Pancreas (tissue), 10 donors: Measurements from ENCODE around the gene IPO4. TPM values are rescaled to one million over a fixed set of nuclear protein-coding genes. Genes with fewer than 3 reads are reported as not detected.
A peak's percentile ranks its signal among the peaks of the same experiment; 100 is the strongest.

Source experiments
- ATAC-seq, 4 donors: fragments of 200-7000 bp; cut with Tn5 transposase; one replicate each; pipeline versions ENCODE4 v1.8.0 to v1.9.1; 2020; ENCODE audit warnings: mild to moderate bottlenecking in 4 of 4, moderate library complexity in 4 of 4
- DNase-seq, 6 donors: peaks; one replicate each; pipeline ENCODE4 v3.0.0-alpha.2; 2020
- FAIRE-seq: peaks from 2 replicates; lab custom pipeline; 2012; peaks lifted over from hg19 to GRCh38; lab: Jason Lieb, UNC
- H3K27ac ChIP-seq, 4 donors: fragments of 200-600 bp; sonication (generic); 1 replicate in 3 of 4; 2 replicates in 1 of 4; pipeline versions ENCODE4 v1.5.0 to v1.8.0; 2020
- H3K27me3 ChIP-seq, 4 donors: fragments of 200-600 bp; one replicate each; pipeline ENCODE4 v1.8.0; 2021
- H3K36me3 ChIP-seq, 3 donors: fragments of 200-600 bp; sonication (generic) in 1 of 3; one replicate each; pipeline versions ENCODE4 v1.5.0 to v1.8.0; 2020 to 2021
- H3K4me1 ChIP-seq, 3 donors: fragments of 200-600 bp; one replicate each; pipeline ENCODE4 v1.8.0; 2021
- H3K4me3 ChIP-seq, 4 donors: fragments of 200-600 bp; sonication (generic) in 2 of 4; one replicate each; pipeline versions ENCODE4 v1.5.0 to v1.8.0; 2020 to 2021
- H3K9me3 ChIP-seq, 4 donors: fragments of 200-600 bp; one replicate each; pipeline ENCODE4 v1.8.0; 2021
- CTCF ChIP-seq, 4 donors: fragments of 200-600 bp; sonication (generic) in 3 of 4; IDR thresholded peaks; one replicate each; pipeline versions ENCODE4 v1.5.0 to v1.8.0; 2021; ENCODE audit warnings: antibody characterized with exemption in 4 of 4
- WGBS, 2 donors: extraction: QIAGEN DNeasy Blood & Tissue Kit; methylation state at CpG; one replicate each; pipeline ENCODE4 v1.1.7; 2013; 5-methylcytosine and 5-hydroxymethylcytosine counted together
- intact Hi-C, 3 donors: fragments of 100-400 bp; cut with DNase I; formaldehyde crosslinking; loops; one replicate each; pipeline versions ENCODE4 v1.11.1 to v1.14.2; 2022
- polyA plus RNA-seq, 2 donors: library from polyadenylated mRNA; stranded (reverse); fragments of 200-250 nt; gene quantifications; one replicate each; pipeline ENCODE4 v1.2.3, GENCODE V29; 2013
- total RNA-seq, 6 donors: library from RNA; stranded (reverse); fragmentation: NEBNext Ultra II Directional in 4 of 6; extraction: Animal tissue kit (Norgen Biotek cat#: 25700) in 4 of 6; gene quantifications; one replicate each; pipeline versions ENCODE4 v1.2.1 to v1.2.4, GENCODE V29; 2021 to 2023
- donor health status: healthy with polysubstance abuse.
- donor health status: DM: no; HTN: no; CAD: no; lungs with moderate emphysema.
- donor health status: DM: no; HTN: no; CAD: no.
- donor health status: control.
- donor health status: control.
- donor health status: Bipolar disorder and iron deficiency.
- donor health status: DM: yes; HTN: yes; CAD: no.
- donor health status: DM: no; HTN: no; CAD: no.
- donor health status: DM: no; HTN: no; CAD: no.
- donor health status: DM: yes; HTN: yes; CAD: no.

Gene IPO4
- total and polyA plus RNA-seq, 8 donors: 21.3 to 62.0 (median 29.5) TPM

GRCh38 chr14:24133735-24134134 is 54.9 kb downstream of the IPO4 start:
- no peaks in the 10 kb centered on the region for H3K9me3 ChIP-seq
- ATAC-seq (no peak), FAIRE-seq (no peak), DNase-seq (no peak)
- H3K27me3 ChIP-seq: no peaks in the 10 kb centered on the region
- WGBS, 2 donors: 80 to 96% methylated on average over 1 of the region's 1 CpG
- no peak overlapping the region for H3K4me3 ChIP-seq
- peaks cover 27 to 31% (median 29%) of the 10 kb centered on the region in 3 donors for H3K4me1 ChIP-seq
- no peak overlapping the region for H3K27ac ChIP-seq
- intact Hi-C loops: no loop called here
- no peak for TF ChIP-seq CTCF (IDR thresholded peaks at IDR 0.05)
- peaks cover 0 to 13% (median 7%) of the 10 kb centered on the region in 3 donors for H3K36me3 ChIP-seq

DNA sequence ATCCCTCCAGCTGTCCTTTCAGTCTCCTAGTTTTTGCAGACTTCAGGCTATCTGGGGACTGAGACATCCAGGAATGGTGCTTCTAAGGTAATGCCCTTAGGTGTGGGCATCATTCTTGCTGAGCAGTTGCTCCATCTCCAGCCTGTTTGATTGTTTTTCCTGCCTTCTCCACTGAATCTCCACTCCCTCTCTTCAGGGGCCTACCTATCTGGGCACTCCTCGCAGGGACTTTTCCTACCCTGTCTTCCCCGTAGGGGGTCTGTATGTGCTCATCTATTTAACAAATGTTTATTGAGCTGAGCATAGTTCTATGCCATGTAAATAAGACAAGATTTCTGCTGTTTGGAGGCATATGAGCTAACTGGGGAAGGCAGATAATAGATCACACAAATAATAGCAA is 55.6 kb downstream of the IPO4 start:
- no peak for FAIRE-seq
- H3K4me3 ChIP-seq: no peak overlapping the region
- peaks cover 27 to 31% (median 29%) of the 10 kb centered on the region in 3 donors for H3K4me1 ChIP-seq
- no peaks in the 10 kb centered on the region for H3K27me3 ChIP-seq
- intact Hi-C loops: no loop called here
- H3K27ac ChIP-seq: peak overlapping the region in 2 of 4 donors; percentile 24 to 78
- no peak for TF ChIP-seq CTCF (IDR thresholded peaks at IDR 0.05)
- ATAC-seq: no peak
- peaks cover 0 to 6% (median under 1%) of the 10 kb centered on the region in 3 donors for H3K36me3 ChIP-seq
- 96 to 98% methylated on average over 2 of the region's 2 CpGs for WGBS, 2 donors
- no peaks in the 10 kb centered on the region for H3K9me3 ChIP-seq
- DNase-seq: no peak

DNA sequence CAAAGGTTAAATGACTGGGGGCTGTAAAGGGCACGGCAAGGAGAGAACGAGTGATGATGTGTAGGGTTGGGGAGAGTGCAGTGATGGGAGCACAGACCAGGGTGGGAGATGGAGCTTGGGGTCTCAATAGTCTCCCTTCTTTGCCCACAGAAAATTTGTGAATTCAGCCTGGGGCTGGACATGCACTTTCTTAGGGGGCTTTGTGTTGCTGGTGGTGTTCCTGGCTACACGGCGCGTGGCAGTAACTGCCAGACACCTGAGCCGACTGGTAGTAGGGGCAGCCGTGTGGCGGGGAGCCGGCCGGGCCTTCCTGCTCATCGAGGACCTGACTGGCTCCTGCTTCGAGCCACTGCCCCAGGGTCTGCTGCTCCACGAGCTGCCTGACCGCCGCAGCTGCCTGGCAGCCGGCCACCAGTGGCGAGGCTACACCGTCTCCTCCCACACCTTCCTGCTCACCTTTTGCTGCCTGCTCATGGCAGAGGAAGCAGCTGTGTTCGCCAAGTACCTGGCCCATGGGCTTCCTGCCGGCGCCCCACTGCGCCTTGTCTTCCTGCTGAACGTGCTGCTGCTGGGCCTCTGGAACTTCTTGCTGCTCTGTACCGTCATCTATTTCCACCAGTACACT is 56.4 kb downstream of the IPO4 start:
- DNase-seq (peak; percentile 73 to 92 (median 82)), FAIRE-seq (no peak), ATAC-seq (peak; percentile 31 to 46 (median 36))
- Histone ChIP-seq H3K4me1 (peaks cover 25 to 31% (median 27%) of the 10 kb centered on the region in 3 donors), H3K27me3 (no peaks in the 10 kb centered on the region), H3K27ac (peak overlapping the region; percentile 76 to 87 (median 80)), H3K36me3 (no peaks in the 10 kb centered on the region), H3K9me3 (no peaks in the 10 kb centered on the region), H3K4me3 (no peak overlapping the region)
- intact Hi-C loops: no loop called here
- TF ChIP-seq CTCF (IDR thresholded peaks at IDR 0.05): no peak
- WGBS, 2 donors: 24 to 29% methylated on average over 24 of the region's 24 CpGs

DNA sequence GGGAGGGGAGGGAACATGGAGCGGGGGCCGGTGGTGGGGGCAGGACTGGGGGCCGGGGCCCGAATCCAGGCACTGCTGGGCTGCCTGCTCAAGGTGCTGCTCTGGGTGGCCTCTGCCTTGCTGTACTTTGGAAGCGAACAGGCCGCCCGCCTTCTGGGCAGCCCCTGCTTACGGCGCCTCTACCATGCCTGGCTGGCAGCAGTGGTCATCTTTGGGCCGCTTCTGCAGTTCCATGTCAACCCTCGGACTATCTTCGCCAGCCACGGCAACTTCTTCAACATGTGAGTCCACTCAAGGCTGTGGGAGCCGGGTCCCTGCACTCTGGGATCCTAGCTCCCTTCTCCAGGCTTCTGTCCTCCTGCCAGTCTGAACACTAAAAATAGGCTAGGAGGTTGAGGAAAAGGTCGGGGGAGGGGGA is 57.1 kb downstream of the IPO4 start:
- WGBS, 2 donors: 38 to 40% methylated on average over 15 of the region's 15 CpGs
- intact Hi-C loops: no loop called here
- Histone ChIP-seq H3K27me3 (no peaks in the 10 kb centered on the region), H3K27ac (peak overlapping the region; percentile 76 to 87 (median 80)), H3K4me1 (peaks cover 19 to 31% (median 22%) of the 10 kb centered on the region in 3 donors), H3K9me3 (no peaks in the 10 kb centered on the region), H3K36me3 (no peaks in the 10 kb centered on the region), H3K4me3 (no peak overlapping the region)
- peak in 2 of 6 donors; percentile 42 to 66 for DNase-seq
- ATAC-seq: peak; percentile 1 to 11 (median 7)
- FAIRE-seq: no peak
- no peak for TF ChIP-seq CTCF (IDR thresholded peaks at IDR 0.05)
